GM12878 (cell line): Measurements from ENCODE around the gene C16orf87. TPM values are rescaled to one million over a fixed set of nuclear protein-coding genes. Genes with fewer than 3 reads are reported as not detected.

Experiments
- ATAC-seq: fragments of 200-7000 bp; cut with Tn5 transposase; 3 replicates; pipeline ENCODE4 v1.9.1; 2020; ENCODE audit warnings: mild to moderate bottlenecking, moderate library complexity
- BruUV-seq: library from RNA; stranded (reverse); fragments of 400-500 nt; replicated peaks from 2 replicates; lab custom pipeline; 2021; lab: Mats Ljungman, UMichigan
- CTCF ChIA-PET: fragments of 300-600 bp; sonication (Branson Sonifier 250); formaldehyde crosslinking; extraction: SDS; loops from one replicate; lab custom pipeline; 2021; ENCODE audit warnings: inconsistent platforms; lab: Yijun Ruan, JAX
- POLR2A ChIA-PET: fragments of 350-600 bp; formaldehyde crosslinking; extraction: SDS; loops from one replicate; lab custom pipeline; 2021; ENCODE audit warnings: inconsistent platforms; lab: Charles Lee
- RAD21 ChIA-PET: fragments of 300-600 bp; sonication (Branson Sonifier 250); formaldehyde crosslinking; loops from one replicate; lab custom pipeline; 2023; ENCODE audit warnings: antibody characterized with exemption; ENCODE audit not compliant: unreplicated experiment; lab: Charles Lee
- SMC1A ChIA-PET: fragments of 300-600 bp; sonication (Branson Sonifier 250); formaldehyde crosslinking; loops from one replicate; lab custom pipeline; 2023; ENCODE audit not compliant: unreplicated experiment, uncharacterized antibody; lab: Charles Lee
- DNase-seq: peaks from one replicate; pipeline ENCODE4 v3.0.0-alpha.2; 2011; ENCODE audit warnings: low read depth, low spot score
- FAIRE-seq: peaks from 3 replicates; lab custom pipeline; 2011; peaks lifted over from hg19 to GRCh38; lab: Jason Lieb, UNC
- H2AFZ ChIP-seq: 2 replicates; pipeline ENCODE4 v1.6.0; 2011; ENCODE audit warnings: low read depth, low read length, control low read depth; ENCODE audit not compliant: control insufficient read depth
- H3K27ac ChIP-seq: 2 replicates; pipeline ENCODE4 v1.5.1; 2011; ENCODE audit warnings: control low read depth; ENCODE audit not compliant: control insufficient read depth, insufficient read depth
- H3K27me3 ChIP-seq, 2 experiments: replicated peaks in 1 of 2; 2 replicates each; pipeline versions ENCODE4 v1.6.0 to v1.6.1; 2011; ENCODE audit warnings: low read length in 1 of 2; ENCODE audit not compliant: control insufficient read depth in 2 of 2, insufficient read depth in 2 of 2
- H3K36me3 ChIP-seq, 2 experiments: 2 replicates each; pipeline ENCODE4 v1.5.1; 2011; ENCODE audit warnings: low read length in 1 of 2; ENCODE audit not compliant: control insufficient read depth in 2 of 2, insufficient read depth in 2 of 2
- H3K4me1 ChIP-seq: 2 replicates; pipeline ENCODE4 v1.6.1; 2011; ENCODE audit warnings: mild to moderate bottlenecking, low read length, moderate library complexity, mixed read lengths; ENCODE audit not compliant: control insufficient read depth, insufficient read depth
- H3K4me2 ChIP-seq: 2 replicates; pipeline ENCODE4 v1.6.0; 2011; ENCODE audit warnings: control low read depth; ENCODE audit not compliant: control insufficient read depth, insufficient read depth
- H3K4me3 ChIP-seq: fragments of 200-600 bp; sonication (generic); 2 replicates; pipeline ENCODE4 v1.5.1; 2016
- H3K79me2 ChIP-seq: 2 replicates; pipeline ENCODE4 v1.6.0; 2011; ENCODE audit warnings: low read length; ENCODE audit not compliant: control insufficient read depth, insufficient read depth
- H3K9ac ChIP-seq: 2 replicates; pipeline ENCODE4 v1.8.0; 2011; ENCODE audit warnings: low read length, control low read depth, mixed read lengths; ENCODE audit not compliant: control insufficient read depth, insufficient read depth
- H3K9me3 ChIP-seq: replicated peaks from 3 replicates; pipeline ENCODE4 v1.5.1; 2011; ENCODE audit warnings: mild to moderate bottlenecking, low read length; ENCODE audit not compliant: control insufficient read depth, insufficient read depth
- H4K20me1 ChIP-seq: 2 replicates; pipeline ENCODE4 v1.6.0; 2011; ENCODE audit not compliant: control insufficient read depth, insufficient read depth
- IRF5 ChIP-seq: fragments of 450-650 bp; IDR thresholded peaks from 2 replicates; pipeline ENCODE4 v1.6.1; 2017; ENCODE audit warnings: borderline replicate concordance
- RELB ChIP-seq: fragments of 450-650 bp; IDR thresholded peaks from 2 replicates; pipeline ENCODE4 v1.6.1; 2017; ENCODE audit warnings: low read depth, mild to moderate bottlenecking, moderate library complexity
- TCF3 ChIP-seq: IDR thresholded peaks from 2 replicates; pipeline ENCODE4 v1.6.1; 2012; ENCODE audit warnings: low read depth, mild to moderate bottlenecking, low read length, borderline replicate concordance; ENCODE audit not compliant: insufficient read depth
- WGBS: methylation state at CpG from one replicate; pipeline ENCODE4 v1.1.6; 2016; ENCODE audit warnings: low lambda C conversion rate; ENCODE audit not compliant: insufficient replicate concordance, insufficient coverage; ENCODE audit errors: missing lambda C conversion rate; 5-methylcytosine and 5-hydroxymethylcytosine counted together
- in situ Hi-C: fragments of 300-500 bp; cut with MboI; formaldehyde crosslinking; loops from 9 replicates; pipeline ENCODE4 v1.14.3; 2018; ENCODE audit warnings: mixed read lengths
- intact Hi-C: fragments of 100-400 bp; cut with micrococcal nuclease; formaldehyde crosslinking; loops from one replicate; pipeline ENCODE4 v1.14.2; 2022; ENCODE audit not compliant: unreplicated experiment
- polyA plus RNA-seq, 11 experiments: library from polyadenylated mRNA; depleted of rRNA in 4 of 11; unstranded in 6 of 11; stranded (reverse) in 5 of 11; fragments of >200 nt; fragmentation: Nextera tagmentation in 4 of 11; fragmentation: Illumina TruSeq in 1 of 11; extraction: Ambion mirVana in 4 of 11; extraction: Trizol in 1 of 11; gene quantifications; 1 replicate in 1 of 11; 2 replicates in 10 of 11; pipeline versions ENCODE4 v1.2.1 to v1.2.3, GENCODE V29; 2011 to 2016; ENCODE audit warnings: inconsistent platforms in 2 of 11, missing spikeins in 2 of 11, low read depth in 1 of 11
- total RNA-seq, 4 experiments: library from RNA; depleted of rRNA in 3 of 4; stranded (reverse); fragments of >200 nt in 3 of 4; fragmentation: Illumina TruSeq in 1 of 4; extraction: Trizol in 1 of 4; gene quantifications; 2 replicates each; pipeline versions ENCODE4 v1.2.1 to v1.2.3, GENCODE V29; 2013 to 2021

Gene C16orf87
- total and polyA plus RNA-seq, 10 of the 15 experiments (the other 5 are each of a cell fraction or from before 2014, with no cell fraction given): 18.4 to 72.6 (median 31.0) TPM

- CTCF ChIA-PET: interaction anchor here (1.2 to 4.9 kb wide), 2 partner anchors 14 to 20 kb away, joined by 3 to 54 read pairs; no protein-coding TSS in a partner anchor
These were observed 35.3 kb upstream of the C16orf87 start for GRCh38 chr16:46866286-46866685.

More at GRCh38 chr16:46866286-46866685, 35.3 kb upstream of the C16orf87 start:
- H2AFZ ChIP-seq: no peak overlapping the region
- no peaks in the 10 kb centered on the region for H3K79me2 ChIP-seq
- ChIA-PET RAD21 (no interaction called here), SMC1A (interaction anchor here (1.1 to 1.5 kb wide), 2 partner anchors 12 to 42 kb away, joined by 3 read pairs; no protein-coding TSS in a partner anchor), POLR2A (interaction anchor here (0.6 kb wide), 2 partner anchors 1236 to 1761 kb away, joined by 4 read pairs; no protein-coding TSS in a partner anchor)
- H4K20me1 ChIP-seq: no peaks in the 10 kb centered on the region
- FAIRE-seq (no peak), ATAC-seq (no peak), DNase-seq (no peak)
- no peak overlapping the region for H3K27ac ChIP-seq
- TF ChIP-seq TCF3: no peak
- no peak for TF ChIP-seq IRF5
- no peak for TF ChIP-seq RELB
- H3K4me2 ChIP-seq: no peak overlapping the region
- H3K9ac ChIP-seq: no peak overlapping the region
- WGBS: 50% methylated on average over 1 of the region's 1 CpG
- no peaks in the 10 kb centered on the region; the same call in 2 of the 3 replicates for H3K9me3 ChIP-seq
- H3K36me3 ChIP-seq: no peaks in the 10 kb centered on the region
- in situ Hi-C loops (no loop called here), intact Hi-C loops (no loop called here)
- no peak overlapping the region for H3K4me3 ChIP-seq
- H3K27me3 ChIP-seq: no peaks in the 10 kb centered on the region
- no TSS peak for BruUV-seq
- H3K4me1 ChIP-seq: peaks cover 12% of the 10 kb centered on the region
